Activated effector memory CD4-positive, alpha-beta T cell treated with anti-CD3 and anti-CD28 coated beads, Interleukin-2, amount 50 U/mL, for 16 hours (primary cell): ENCODE measurements around the gene FURIN.
"Not testable (repeated sequence)": the region's sequence is repeated elsewhere in the genome, so short reads cannot be mapped to it uniquely, and the experiment has no call there.

Source experiments
- DNase-seq: peaks from one replicate; pipeline ENCODE4 v3.0.0-alpha.2; 2020

FURIN gene

DNA sequence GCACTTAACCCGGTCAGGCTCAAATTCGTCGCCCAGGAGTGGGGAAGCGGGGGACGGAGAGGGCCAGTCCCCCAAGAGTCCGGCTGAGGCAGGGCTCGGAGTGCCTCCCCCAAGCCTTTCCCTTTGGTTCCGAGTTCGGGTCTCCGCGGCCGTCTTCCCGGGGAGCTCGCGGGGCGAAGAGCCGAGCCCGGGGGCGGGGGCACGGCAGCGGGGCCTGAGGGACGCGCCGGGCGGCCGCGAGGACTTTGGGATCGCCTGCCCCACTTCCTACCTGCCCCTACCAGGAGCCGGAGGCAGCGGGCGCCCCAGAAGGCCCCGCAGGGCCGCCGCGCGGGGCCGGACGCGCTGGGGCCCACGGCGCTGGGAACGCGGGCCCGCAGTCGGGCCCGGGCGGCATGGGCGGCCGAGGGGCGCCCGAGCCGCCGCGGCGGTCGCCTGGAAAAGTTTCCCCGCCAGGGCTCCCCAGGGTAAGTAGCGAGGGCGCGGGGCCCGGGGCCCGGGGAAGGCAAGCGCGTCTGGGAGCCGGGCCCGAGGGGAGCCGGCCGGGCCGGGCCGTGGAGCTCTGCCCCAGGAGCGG lies 2.8 kb downstream of the FURIN start:
- DNase-seq = peak; percentile 76

DNA sequence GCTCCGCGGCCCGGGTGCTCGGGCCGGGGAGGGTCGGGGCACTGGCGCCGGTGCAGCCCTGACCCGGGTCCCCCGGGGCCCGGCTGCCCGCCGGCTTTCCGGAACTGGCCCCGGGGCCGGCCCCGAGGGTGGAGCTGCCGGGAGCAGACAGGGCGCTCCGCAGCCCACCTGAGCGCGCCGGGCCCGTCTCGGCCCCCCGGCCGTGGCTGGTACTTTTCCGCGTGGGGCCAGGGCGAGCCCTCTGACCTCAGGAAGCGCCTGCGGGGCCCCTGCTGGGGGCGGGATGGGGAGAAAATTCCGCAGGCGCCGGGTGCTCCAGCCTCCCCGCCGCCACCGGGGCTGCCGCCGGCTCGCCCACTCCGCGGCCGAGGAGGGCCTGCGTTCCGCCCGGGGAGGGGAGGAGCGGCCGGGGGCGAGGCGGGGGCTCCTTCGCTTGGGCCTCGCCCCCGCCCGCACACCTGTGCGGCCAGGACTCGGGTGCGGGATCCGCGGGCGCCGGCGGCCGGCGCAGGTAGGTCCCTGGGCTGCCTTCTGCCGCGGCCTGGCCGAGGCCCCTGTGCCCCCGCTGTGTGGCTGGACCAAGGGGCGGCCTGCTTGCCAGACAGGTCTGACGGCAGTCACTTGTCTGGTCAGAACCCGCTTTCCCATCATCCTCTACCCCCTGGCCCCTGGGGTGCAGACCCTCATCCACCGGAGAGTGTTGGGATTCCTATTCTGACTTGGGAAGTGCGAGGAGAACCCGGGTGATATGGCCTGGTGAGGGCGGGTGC lies 3.5 kb downstream of the FURIN start:
- DNase-seq = peak; percentile 75

- DNase-seq = peak; percentile 82
These were observed 4.2 kb downstream of the FURIN start for GRCh38 chr15:90872486-90873184.

GRCh38 chr15:90873488-90873997 lies 5.2 kb downstream of the FURIN start:
- no peak for DNase-seq

GRCh38 chr15:90873998-90874605 lies 5.7 kb downstream of the FURIN start:
- DNase-seq = no peak

- not testable (repeated sequence) for DNase-seq
These were observed 6.6 kb downstream of the FURIN start for GRCh38 chr15:90874986-90875385.

GRCh38 chr15:90875549-90875981 lies 7.2 kb downstream of the FURIN start:
- DNase-seq = no peak

DNA sequence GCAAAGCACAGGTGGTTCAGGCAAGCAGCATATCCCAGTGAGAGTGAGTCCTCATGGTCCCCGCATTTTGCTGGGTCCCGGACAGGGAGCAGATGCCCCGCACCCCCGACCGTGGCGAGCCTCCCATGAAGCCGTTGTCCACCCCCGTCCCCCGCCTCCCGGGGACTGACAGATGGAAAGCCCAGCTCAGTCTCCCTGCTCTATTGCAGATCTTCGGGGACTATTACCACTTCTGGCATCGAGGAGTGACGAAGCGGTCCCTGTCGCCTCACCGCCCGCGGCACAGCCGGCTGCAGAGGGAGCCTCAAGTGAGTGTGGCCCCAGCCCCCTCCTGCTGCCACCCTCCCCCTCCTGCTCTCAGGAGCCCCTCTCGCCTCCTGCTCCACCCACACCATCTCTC lies 7.7 kb downstream of the FURIN start:
- DNase-seq = no peak

DNA sequence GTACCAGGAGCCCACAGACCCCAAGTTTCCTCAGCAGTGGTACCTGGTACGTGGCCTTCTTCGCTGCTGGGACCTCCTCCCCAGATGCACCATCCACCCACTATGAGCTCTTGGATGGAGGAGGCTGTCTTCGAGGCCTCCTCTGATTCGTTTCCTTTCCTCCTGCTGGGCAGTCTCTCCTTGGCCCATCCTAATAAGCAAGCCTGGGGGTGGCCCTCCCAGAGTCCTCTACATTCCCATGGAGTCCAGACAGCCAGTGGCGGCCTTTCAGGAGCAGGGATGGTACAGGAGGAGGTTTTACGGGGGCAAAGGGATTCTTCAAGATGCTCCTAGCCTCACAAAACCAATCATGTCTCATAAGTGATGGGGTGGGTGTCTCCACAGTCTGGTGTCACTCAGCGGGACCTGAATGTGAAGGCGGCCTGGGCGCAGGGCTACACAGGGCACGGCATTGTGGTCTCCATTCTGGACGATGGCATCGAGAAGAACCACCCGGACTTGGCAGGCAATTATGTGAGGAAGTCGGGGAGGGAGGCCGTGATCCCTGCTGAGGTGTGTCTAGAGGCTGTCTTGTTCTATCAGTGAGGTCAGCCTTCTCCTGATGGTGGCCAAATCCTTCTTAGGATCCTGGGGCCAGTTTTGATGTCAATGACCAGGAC lies 8.3 kb downstream of the FURIN start:
- DNase-seq = no peak

DNA sequence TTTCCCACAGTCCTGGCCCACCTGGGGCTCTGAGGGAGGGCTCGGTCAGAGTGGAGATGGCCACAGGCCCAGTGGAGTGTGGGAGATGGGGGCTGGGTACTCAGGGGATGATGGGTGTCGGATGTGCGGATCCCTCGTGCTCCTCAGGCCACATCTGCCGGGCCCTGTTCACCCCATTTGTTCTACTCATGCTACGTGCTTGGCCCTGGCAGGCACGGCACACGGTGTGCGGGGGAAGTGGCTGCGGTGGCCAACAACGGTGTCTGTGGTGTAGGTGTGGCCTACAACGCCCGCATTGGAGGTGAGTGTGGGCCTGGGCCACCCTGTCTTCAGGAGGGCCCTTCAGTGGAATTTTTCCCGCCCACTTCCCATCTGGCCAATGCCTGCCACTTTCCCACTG lies 8.9 kb downstream of the FURIN start:
- no peak for DNase-seq

DNA sequence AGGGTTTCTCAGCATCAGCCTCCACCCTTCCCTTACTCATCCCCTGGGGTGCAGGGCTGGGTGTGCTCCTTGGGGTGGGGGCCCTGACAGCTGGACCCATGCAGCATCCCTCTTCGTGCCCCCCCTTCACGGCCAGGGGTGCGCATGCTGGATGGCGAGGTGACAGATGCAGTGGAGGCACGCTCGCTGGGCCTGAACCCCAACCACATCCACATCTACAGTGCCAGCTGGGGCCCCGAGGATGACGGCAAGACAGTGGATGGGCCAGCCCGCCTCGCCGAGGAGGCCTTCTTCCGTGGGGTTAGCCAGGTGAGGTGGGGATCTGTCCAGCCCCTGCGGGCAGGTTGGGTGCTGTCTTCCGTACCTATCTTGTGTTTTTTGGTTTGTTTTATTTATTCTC lies 9.6 kb downstream of the FURIN start:
- no peak for DNase-seq

DNA sequence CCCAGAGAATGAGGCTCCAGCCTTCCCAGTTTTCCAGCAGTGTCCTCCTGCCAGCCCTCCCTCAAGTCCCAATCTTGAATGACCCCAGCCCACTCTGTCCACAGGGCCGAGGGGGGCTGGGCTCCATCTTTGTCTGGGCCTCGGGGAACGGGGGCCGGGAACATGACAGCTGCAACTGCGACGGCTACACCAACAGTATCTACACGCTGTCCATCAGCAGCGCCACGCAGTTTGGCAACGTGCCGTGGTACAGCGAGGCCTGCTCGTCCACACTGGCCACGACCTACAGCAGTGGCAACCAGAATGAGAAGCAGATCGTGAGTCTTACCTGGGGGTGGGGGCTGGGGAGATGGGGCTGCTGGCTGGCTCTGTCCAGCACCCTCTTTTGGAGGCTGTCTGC lies 10.3 kb downstream of the FURIN start:
- DNase-seq = no peak

GRCh38 chr15:90879730-90880366 lies 11.5 kb downstream of the FURIN start:
- DNase-seq = no peak

GRCh38 chr15:90880381-90881145 lies 12.2 kb downstream of the FURIN start:
- DNase-seq = no peak

- no peak for DNase-seq
These were observed 13.0 kb downstream of the FURIN start for GRCh38 chr15:90881181-90881977.

GRCh38 chr15:90881978-90882721 lies 13.8 kb downstream of the FURIN start:
- no peak for DNase-seq

GRCh38 chr15:90882781-90883525 lies 14.6 kb downstream of the FURIN start:
- DNase-seq = no peak

DNA sequence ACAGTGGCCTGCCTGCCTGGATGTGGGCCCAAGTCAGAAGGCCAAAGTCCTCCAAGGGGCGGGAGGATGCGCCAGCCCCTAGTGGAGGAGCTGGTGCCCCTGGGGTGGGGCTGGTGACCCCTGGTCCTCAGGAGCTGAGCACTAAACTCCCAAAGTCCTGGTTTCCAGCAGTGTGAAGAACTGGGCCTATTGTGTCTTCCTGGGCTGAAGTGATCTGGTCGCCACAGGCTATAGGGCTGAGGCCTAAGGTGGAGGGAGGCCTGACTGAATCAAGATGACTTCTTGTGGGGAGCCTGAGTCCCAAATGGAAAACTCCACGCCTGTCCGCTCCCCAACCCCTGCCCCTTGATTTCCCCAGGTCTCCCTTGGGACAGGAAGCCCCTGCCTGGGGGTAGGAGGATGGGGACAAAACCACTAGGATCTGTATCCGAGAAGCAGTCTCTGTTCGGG lies 15.2 kb downstream of the FURIN start:
- no peak for DNase-seq
